Coronary artery (tissue), 2 donors: ENCODE data around the gene SDS.

Experiments used
- DNase-seq: peaks from one replicate; pipeline ENCODE4 v3.0.0-alpha.2; 2017; ENCODE audit warnings: low spot score
- H3K27ac ChIP-seq, 2 donors: fragments of 200-600 bp; sonication (generic); one replicate each; pipeline ENCODE4 v1.5.1; 2016 to 2019
- H3K4me3 ChIP-seq: fragments of 200-600 bp; sonication (generic); 2 replicates; pipeline ENCODE4 v1.5.1; 2016; ENCODE audit warnings: mild to moderate bottlenecking, moderate library complexity
- TF ChIP-seq, protein P1 (sequence below): fragments of 200-600 bp; sonication (generic); IDR thresholded peaks from one replicate; pipeline ENCODE4 v1.5.1; 2019; ENCODE audit warnings: antibody characterized with exemption

Gene SDS

DNA sequence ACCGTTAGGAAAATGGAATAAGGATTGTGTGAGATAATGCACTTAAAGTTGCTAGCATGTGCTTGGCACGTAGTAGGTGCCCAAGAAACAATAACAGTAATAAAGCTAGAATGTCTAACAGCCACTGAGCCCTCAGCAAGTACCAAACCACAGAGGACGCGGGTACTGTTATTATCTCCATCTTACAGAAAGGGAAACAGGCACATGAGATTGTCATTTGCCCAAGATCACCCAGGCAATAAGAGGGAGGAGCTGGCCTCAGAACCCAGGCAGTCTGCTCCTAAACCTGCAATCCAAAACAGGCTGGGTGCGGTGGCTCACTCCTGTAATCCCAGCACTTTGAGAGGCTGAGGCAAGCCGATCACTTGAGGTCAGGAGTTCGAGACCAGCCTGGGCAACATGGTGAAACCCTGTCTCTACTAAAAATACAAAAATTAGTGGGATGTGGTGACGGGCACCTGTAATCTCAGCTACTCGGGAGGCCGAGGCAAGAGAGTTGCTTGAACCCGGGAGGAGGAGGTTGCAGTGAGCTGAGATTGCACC lies 5.1 kb upstream of the SDS start:
- no peak for DNase-seq
- no peak overlapping the region for H3K27ac ChIP-seq
- TF ChIP-seq, protein P1, sequence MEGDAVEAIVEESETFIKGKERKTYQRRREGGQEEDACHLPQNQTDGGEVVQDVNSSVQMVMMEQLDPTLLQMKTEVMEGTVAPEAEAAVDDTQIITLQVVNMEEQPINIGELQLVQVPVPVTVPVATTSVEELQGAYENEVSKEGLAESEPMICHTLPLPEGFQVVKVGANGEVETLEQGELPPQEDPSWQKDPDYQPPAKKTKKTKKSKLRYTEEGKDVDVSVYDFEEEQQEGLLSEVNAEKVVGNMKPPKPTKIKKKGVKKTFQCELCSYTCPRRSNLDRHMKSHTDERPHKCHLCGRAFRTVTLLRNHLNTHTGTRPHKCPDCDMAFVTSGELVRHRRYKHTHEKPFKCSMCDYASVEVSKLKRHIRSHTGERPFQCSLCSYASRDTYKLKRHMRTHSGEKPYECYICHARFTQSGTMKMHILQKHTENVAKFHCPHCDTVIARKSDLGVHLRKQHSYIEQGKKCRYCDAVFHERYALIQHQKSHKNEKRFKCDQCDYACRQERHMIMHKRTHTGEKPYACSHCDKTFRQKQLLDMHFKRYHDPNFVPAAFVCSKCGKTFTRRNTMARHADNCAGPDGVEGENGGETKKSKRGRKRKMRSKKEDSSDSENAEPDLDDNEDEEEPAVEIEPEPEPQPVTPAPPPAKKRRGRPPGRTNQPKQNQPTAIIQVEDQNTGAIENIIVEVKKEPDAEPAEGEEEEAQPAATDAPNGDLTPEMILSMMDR, result no peak
- no peak overlapping the region for H3K4me3 ChIP-seq

DNA sequence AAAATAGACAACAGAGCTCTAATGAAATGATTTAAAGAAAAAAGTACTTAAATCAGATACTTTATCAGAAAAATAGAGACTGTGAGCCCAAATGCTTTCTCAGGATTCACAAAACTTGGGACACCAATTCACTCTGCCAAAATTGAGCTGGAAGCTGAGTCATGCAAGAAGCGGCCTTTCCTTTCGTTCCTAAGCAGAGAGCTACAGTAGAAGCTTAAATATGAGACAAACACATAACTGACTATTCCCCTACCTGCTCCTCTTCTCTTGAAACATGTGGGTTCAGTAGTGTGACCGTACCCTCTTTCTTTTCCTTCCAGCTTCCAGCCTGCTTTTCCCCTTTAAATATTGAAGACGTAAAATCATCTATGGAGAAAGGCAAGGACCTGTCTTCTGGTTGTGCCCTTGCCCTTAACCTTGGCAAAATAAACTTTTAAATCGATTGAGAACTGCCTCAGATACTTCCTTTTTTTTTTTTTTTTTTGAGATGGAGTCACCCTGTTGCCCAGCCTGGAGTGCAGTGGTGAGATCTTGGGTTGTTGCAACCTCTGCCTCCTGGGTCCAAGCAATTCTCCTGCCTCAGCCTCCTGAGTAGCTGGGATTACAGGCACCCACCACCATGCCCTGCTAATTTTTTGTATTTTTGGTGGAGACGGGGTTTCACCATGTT lies 4.4 kb upstream of the SDS start:
- H3K4me3 ChIP-seq, result no peak overlapping the region
- TF ChIP-seq, protein P1, result no peak
- H3K27ac ChIP-seq, result no peak overlapping the region
- DNase-seq, result no peak

DNA sequence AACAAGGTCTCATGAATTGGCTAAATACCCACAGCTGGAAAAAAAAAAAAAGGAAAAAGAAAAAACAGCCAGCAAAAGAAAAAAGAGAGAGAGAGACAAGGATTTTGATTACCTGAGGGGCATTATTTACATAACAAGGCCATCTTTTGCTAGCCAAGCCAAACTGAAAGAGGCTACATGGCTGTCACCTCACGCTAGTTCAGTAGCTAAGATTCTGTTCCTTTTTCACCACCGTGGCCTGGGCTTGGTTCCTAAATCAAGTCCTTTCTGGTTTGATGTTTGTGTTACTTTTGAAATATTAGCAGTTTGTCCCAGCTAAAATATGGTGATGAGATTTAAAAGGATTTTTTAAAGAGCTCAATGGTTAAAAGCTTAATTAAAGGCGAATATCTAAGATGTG lies 2.0 kb upstream of the SDS start:
- H3K27ac ChIP-seq, result no peak overlapping the region
- DNase-seq, result no peak
- TF ChIP-seq, protein P1, result no peak
- H3K4me3 ChIP-seq, result no peak overlapping the region

DNA sequence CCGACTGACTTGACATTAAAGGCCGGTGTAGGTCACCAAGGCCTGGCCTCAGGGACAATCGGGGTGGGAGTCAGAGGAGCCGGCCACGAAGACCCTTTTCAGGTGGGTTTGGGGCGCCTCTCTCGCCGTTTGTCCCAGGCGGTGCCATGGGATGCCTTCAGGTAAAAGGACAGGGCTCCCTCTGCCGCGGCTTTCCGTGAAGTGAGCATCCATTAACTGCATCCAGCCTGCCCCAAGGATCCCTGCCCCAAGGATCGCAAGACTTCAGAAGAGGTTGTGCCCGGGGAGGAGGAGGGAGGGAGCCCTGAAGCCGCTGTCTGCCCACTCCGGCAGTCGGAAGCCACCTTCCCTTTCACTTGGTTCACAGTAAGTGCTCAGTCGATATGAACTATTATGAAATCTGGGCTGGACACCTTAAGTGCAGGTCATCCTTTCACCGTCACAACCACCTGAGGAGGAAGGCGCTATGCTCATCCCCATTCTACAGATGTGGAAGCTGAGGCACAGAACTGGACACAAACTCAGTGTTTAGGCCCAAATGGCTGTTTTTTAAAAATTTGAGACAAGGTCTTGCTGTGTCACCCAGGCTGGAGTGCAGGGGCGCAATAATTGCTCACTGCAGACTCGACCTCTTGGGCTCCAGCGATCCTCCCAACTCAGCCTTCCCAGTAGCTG lies 964 bp downstream of the SDS start:
- no peak overlapping the region for H3K27ac ChIP-seq
- TF ChIP-seq, protein P1, result no peak
- no peak overlapping the region for H3K4me3 ChIP-seq
- DNase-seq, result no peak

DNA sequence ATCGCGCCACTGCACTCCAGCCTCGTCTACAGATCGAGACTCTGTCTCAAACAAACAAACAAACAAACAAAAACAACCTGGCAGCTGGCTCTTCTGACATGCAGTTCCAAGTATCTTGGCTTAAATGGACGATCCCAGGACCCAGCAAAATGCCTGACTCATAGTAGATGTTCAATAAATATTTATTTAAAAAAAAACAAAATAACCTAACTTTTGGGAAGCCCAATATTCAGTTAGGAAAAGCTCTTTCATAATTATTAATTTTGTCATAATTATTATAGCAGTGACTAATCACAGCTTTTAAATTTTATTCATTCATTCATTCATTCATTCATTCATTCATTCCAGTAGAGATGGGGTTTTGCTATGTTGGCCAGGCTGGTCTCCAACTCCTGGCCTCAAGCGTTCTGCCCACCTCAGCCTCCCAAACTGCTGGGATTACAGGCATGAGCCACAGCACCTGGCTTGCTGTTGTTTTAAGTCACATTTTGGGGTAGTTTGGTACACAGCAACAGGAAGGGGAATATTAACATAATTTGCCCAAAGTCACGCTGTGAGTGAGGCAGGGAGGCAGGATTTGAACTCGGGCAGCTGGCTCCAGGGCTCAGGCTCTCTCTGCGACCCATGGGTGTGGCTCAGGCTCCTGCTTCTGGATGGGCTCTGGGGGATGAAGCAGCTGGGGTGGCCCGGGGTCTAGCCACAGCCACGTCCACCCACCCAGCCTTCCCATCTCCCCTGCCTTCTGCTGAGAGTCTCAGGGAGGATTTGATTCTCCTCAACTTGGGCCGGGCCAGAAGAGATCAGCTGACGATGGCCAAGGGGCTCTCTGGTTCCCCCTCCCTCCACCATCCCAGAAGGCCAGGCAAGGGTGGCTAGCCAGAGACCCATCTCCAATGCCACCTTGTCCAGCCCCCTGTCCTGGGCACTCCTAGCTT lies 2.4 kb downstream of the SDS start:
- TF ChIP-seq, protein P1, result no peak
- no peak overlapping the region for H3K4me3 ChIP-seq
- no peak overlapping the region for H3K27ac ChIP-seq
- no peak for DNase-seq

DNA sequence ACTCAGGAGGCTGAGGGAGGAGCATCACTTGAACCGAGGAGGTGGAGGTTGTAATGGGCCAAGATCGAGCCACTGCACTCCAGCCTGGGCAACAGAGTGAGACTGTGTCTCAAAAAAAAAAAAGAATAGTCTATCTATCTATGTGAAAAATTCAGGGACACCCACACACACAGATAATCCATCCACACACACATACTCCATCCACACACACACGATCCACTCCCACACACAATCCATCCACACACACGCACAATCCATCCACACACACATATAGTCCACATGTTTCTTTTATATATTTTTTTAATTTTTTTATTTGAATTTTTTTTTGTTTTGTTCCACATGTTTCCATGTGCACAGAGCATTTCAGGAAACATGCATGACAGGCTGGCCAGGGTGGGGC lies 3.3 kb downstream of the SDS start:
- TF ChIP-seq, protein P1, result no peak
- H3K27ac ChIP-seq, result no peak overlapping the region
- no peak overlapping the region for H3K4me3 ChIP-seq
- no peak for DNase-seq
